ENCODE results near the gene ODAM. TPM values are rescaled to one million over a fixed set of nuclear protein-coding genes. Genes with fewer than 3 reads are reported as not detected.
A peak's percentile ranks its signal among the peaks of the same experiment; 100 is the strongest.
"Not testable (repeated sequence)": the region's sequence is repeated elsewhere in the genome, so short reads cannot be mapped to it uniquely, and the experiment has no call there.

The ODAM gene
- total RNA-seq, 2 donors from 2014 or later: 0.90 TPM; not detected in 1

- no peak for TF ChIP-seq CTCF (IDR thresholded peaks at IDR 0.05)
- no peak overlapping the region for H3K4me3 ChIP-seq
- H3K27me3 ChIP-seq: no peaks in the 10 kb centered on the region
- intact Hi-C loops (cut with DNase I): no loop called here
- DNase-seq: no peak
- H3K36me3 ChIP-seq: no peaks in the 10 kb centered on the region
- no peaks in the 10 kb centered on the region for H3K9me3 ChIP-seq
- H3K9ac ChIP-seq (ENCODE audit: low read depth in 2 of 2, low read length in 2 of 2): no peak overlapping the region
- no peaks in the 10 kb centered on the region for H3K4me1 ChIP-seq
- H3K27ac ChIP-seq: no peak overlapping the region
Observed at GRCh38 chr4:70192895-70193294, 2.6 kb upstream of the ODAM start.

- Histone ChIP-seq H3K27ac (no peak overlapping the region), H3K27me3 (no peaks in the 10 kb centered on the region), H3K36me3 (no peaks in the 10 kb centered on the region), H3K4me3 (no peak overlapping the region), H3K9me3 (no peaks in the 10 kb centered on the region), H3K4me1 (no peaks in the 10 kb centered on the region), H3K9ac (ENCODE audit: low read depth in 2 of 2, low read length in 2 of 2) (no peak overlapping the region)
- no peak for DNase-seq
- intact Hi-C loops (cut with DNase I): no loop called here
- TF ChIP-seq CTCF (IDR thresholded peaks at IDR 0.05): no peak
Observed at GRCh38 chr4:70196857-70197256, 1.3 kb downstream of the ODAM start.

- H3K27ac ChIP-seq: no peak overlapping the region
- H3K27me3 ChIP-seq: no peaks in the 10 kb centered on the region
- no peak for TF ChIP-seq CTCF (IDR thresholded peaks at IDR 0.05)
- intact Hi-C loops (cut with DNase I): no loop called here
- no peak overlapping the region for H3K4me3 ChIP-seq
- no peaks in the 10 kb centered on the region for H3K9me3 ChIP-seq
- H3K9ac ChIP-seq (ENCODE audit: low read depth in 2 of 2, low read length in 2 of 2): no peak overlapping the region
- no peaks in the 10 kb centered on the region for H3K4me1 ChIP-seq
- DNase-seq: peak; percentile 18
- H3K36me3 ChIP-seq: no peaks in the 10 kb centered on the region
Observed at GRCh38 chr4:70197842-70198241, 2.3 kb downstream of the ODAM start.

- no peaks in the 10 kb centered on the region for H3K36me3 ChIP-seq
- no peaks in the 10 kb centered on the region for H3K27me3 ChIP-seq
- H3K4me3 ChIP-seq: no peak overlapping the region
- no peak overlapping the region for H3K9ac ChIP-seq (ENCODE audit: low read depth in 2 of 2, low read length in 2 of 2)
- TF ChIP-seq CTCF (IDR thresholded peaks at IDR 0.05): no peak
- H3K27ac ChIP-seq: no peak overlapping the region
- intact Hi-C loops (cut with DNase I): no loop called here
- no peak for DNase-seq
- no peaks in the 10 kb centered on the region for H3K4me1 ChIP-seq
- no peaks in the 10 kb centered on the region for H3K9me3 ChIP-seq
Observed at GRCh38 chr4:70203601-70204000, 8.1 kb downstream of the ODAM start.

GRCh38 chr4:70212752-70213151, 17.2 kb downstream of the ODAM start:
- not testable (repeated sequence) for H3K4me1 ChIP-seq
- DNase-seq: peak; percentile 16

GRCh38 chr4:70216109-70216508, 20.6 kb downstream of the ODAM start:
- H3K9ac ChIP-seq (ENCODE audit: low read depth in 2 of 2, low read length in 2 of 2); intact Hi-C loops (cut with DNase I); H3K27ac ChIP-seq; H3K9me3 ChIP-seq; H3K36me3 ChIP-seq; H3K27me3 ChIP-seq; DNase-seq; H3K4me1 ChIP-seq; H3K4me3 ChIP-seq: not testable (repeated sequence)

More at GRCh38 chr4:70212752-70213151, 17.2 kb downstream of the ODAM start:
- H3K9ac ChIP-seq (ENCODE audit: low read depth in 2 of 2, low read length in 2 of 2); H3K4me3 ChIP-seq; H3K36me3 ChIP-seq; H3K27me3 ChIP-seq; H3K9me3 ChIP-seq; H3K27ac ChIP-seq; intact Hi-C loops (cut with DNase I): not testable (repeated sequence)

- H3K4me1 ChIP-seq; H3K27ac ChIP-seq; H3K9me3 ChIP-seq; H3K9ac ChIP-seq (ENCODE audit: low read depth in 2 of 2, low read length in 2 of 2); H3K36me3 ChIP-seq; DNase-seq; H3K4me3 ChIP-seq; intact Hi-C loops (cut with DNase I); H3K27me3 ChIP-seq: not testable (repeated sequence)
Observed at GRCh38 chr4:70216550-70216949, 21.0 kb downstream of the ODAM start.

GRCh38 chr4:70221389-70221788, 25.9 kb downstream of the ODAM start:
- H3K4me3 ChIP-seq; H3K27ac ChIP-seq; H3K27me3 ChIP-seq; H3K9me3 ChIP-seq; intact Hi-C loops (cut with DNase I); H3K9ac ChIP-seq (ENCODE audit: low read depth in 2 of 2, low read length in 2 of 2); H3K4me1 ChIP-seq; H3K36me3 ChIP-seq; DNase-seq: not testable (repeated sequence)

GRCh38 chr4:70221818-70222217, 26.3 kb downstream of the ODAM start:
- H3K27ac ChIP-seq; H3K9me3 ChIP-seq; H3K9ac ChIP-seq (ENCODE audit: low read depth in 2 of 2, low read length in 2 of 2); H3K4me3 ChIP-seq; intact Hi-C loops (cut with DNase I); DNase-seq; H3K36me3 ChIP-seq; H3K27me3 ChIP-seq; H3K4me1 ChIP-seq: not testable (repeated sequence)

Measured in colonic mucosa (tissue), 4 donors.